ENCODE results near the gene PTPN9.
"Not testable (repeated sequence)": the region's sequence is repeated elsewhere in the genome, so short reads cannot be mapped to it uniquely, and the experiment has no call there.

The PTPN9 gene

GRCh38 chr15:75508840-75509532 is 70.1 kb downstream of the PTPN9 start:
- no peak overlapping the region for H3K4me3 ChIP-seq (ENCODE audit: low read depth in 1 of 2, low read length in 2 of 2)
- no peak overlapping the region for H3K9ac ChIP-seq (ENCODE audit: low read length)
- H3K9me3 ChIP-seq (ENCODE audit: low read length) = no peaks in the 10 kb centered on the region
- H3K27ac ChIP-seq (ENCODE audit: low read depth, low read length) = no peak overlapping the region
- no peaks in the 10 kb centered on the region for H3K27me3 ChIP-seq (ENCODE audit: control insufficient read depth in 1 of 2, insufficient read depth in 2 of 2, low read length in 2 of 2)
- peaks cover 40% of the 10 kb centered on the region for H3K36me3 ChIP-seq (ENCODE audit: insufficient read depth, low read length)
- H3K4me1 ChIP-seq (ENCODE audit: insufficient read depth, low read length) = no peaks in the 10 kb centered on the region

GRCh38 chr15:75502360-75502759 is 76.8 kb downstream of the PTPN9 start:
- no peak overlapping the region for H3K27ac ChIP-seq (ENCODE audit: low read depth, low read length)
- no peaks in the 10 kb centered on the region for H3K27me3 ChIP-seq (ENCODE audit: control insufficient read depth in 1 of 2, insufficient read depth in 2 of 2, low read length in 2 of 2)
- H3K4me1 ChIP-seq (ENCODE audit: insufficient read depth, low read length) = no peaks in the 10 kb centered on the region
- H3K9me3 ChIP-seq (ENCODE audit: low read length) = no peaks in the 10 kb centered on the region
- no peak overlapping the region for H3K9ac ChIP-seq (ENCODE audit: low read length)
- no peak overlapping the region for H3K4me3 ChIP-seq (ENCODE audit: low read depth in 1 of 2, low read length in 2 of 2)
- H3K36me3 ChIP-seq (ENCODE audit: insufficient read depth, low read length) = peaks cover 16% of the 10 kb centered on the region

- H3K4me3 ChIP-seq (ENCODE audit: low read depth in 1 of 2, low read length in 2 of 2) = no peak overlapping the region
- no peak overlapping the region for H3K27ac ChIP-seq (ENCODE audit: low read depth, low read length)
- no peaks in the 10 kb centered on the region for H3K9me3 ChIP-seq (ENCODE audit: low read length)
- H3K27me3 ChIP-seq (ENCODE audit: control insufficient read depth in 1 of 2, insufficient read depth in 2 of 2, low read length in 2 of 2) = no peaks in the 10 kb centered on the region
- H3K36me3 ChIP-seq (ENCODE audit: insufficient read depth, low read length) = peaks cover 21% of the 10 kb centered on the region
- H3K9ac ChIP-seq (ENCODE audit: low read length) = no peak overlapping the region
- H3K4me1 ChIP-seq (ENCODE audit: insufficient read depth, low read length) = no peaks in the 10 kb centered on the region
Measured at GRCh38 chr15:75493732-75494131, 85.4 kb downstream of the PTPN9 start.

GRCh38 chr15:75483961-75484360 is 95.2 kb downstream of the PTPN9 start:
- no peak overlapping the region for H3K9ac ChIP-seq (ENCODE audit: low read length)
- H3K4me3 ChIP-seq (ENCODE audit: low read depth in 1 of 2, low read length in 2 of 2) = no peak overlapping the region
- no peaks in the 10 kb centered on the region for H3K9me3 ChIP-seq (ENCODE audit: low read length)
- no peaks in the 10 kb centered on the region for H3K27me3 ChIP-seq (ENCODE audit: control insufficient read depth in 1 of 2, insufficient read depth in 2 of 2, low read length in 2 of 2)
- peaks cover 9% of the 10 kb centered on the region for H3K36me3 ChIP-seq (ENCODE audit: insufficient read depth, low read length)
- H3K4me1 ChIP-seq (ENCODE audit: insufficient read depth, low read length) = no peaks in the 10 kb centered on the region
- no peak overlapping the region for H3K27ac ChIP-seq (ENCODE audit: low read depth, low read length)

GRCh38 chr15:75483556-75483955 is 95.6 kb downstream of the PTPN9 start:
- H3K36me3 ChIP-seq (ENCODE audit: insufficient read depth, low read length) = peaks cover 11% of the 10 kb centered on the region
- not testable (repeated sequence) for H3K9me3 ChIP-seq (ENCODE audit: low read length); H3K4me3 ChIP-seq (ENCODE audit: low read depth in 1 of 2, low read length in 2 of 2); H3K9ac ChIP-seq (ENCODE audit: low read length); H3K4me1 ChIP-seq (ENCODE audit: insufficient read depth, low read length); H3K27me3 ChIP-seq (ENCODE audit: control insufficient read depth in 1 of 2, insufficient read depth in 2 of 2, low read length in 2 of 2); H3K27ac ChIP-seq (ENCODE audit: low read depth, low read length)

GRCh38 chr15:75483106-75483505 is 96.0 kb downstream of the PTPN9 start:
- H3K9ac ChIP-seq (ENCODE audit: low read length) = no peak overlapping the region
- no peaks in the 10 kb centered on the region for H3K9me3 ChIP-seq (ENCODE audit: low read length)
- peaks cover 13% of the 10 kb centered on the region for H3K36me3 ChIP-seq (ENCODE audit: insufficient read depth, low read length)
- no peaks in the 10 kb centered on the region for H3K4me1 ChIP-seq (ENCODE audit: insufficient read depth, low read length)
- H3K4me3 ChIP-seq (ENCODE audit: low read depth in 1 of 2, low read length in 2 of 2) = no peak overlapping the region
- no peaks in the 10 kb centered on the region for H3K27me3 ChIP-seq (ENCODE audit: control insufficient read depth in 1 of 2, insufficient read depth in 2 of 2, low read length in 2 of 2)
- H3K27ac ChIP-seq (ENCODE audit: low read depth, low read length) = no peak overlapping the region

GRCh38 chr15:75480463-75480862 is 98.7 kb downstream of the PTPN9 start:
- not testable (repeated sequence) for H3K9ac ChIP-seq (ENCODE audit: low read length); H3K9me3 ChIP-seq (ENCODE audit: low read length); H3K27ac ChIP-seq (ENCODE audit: low read depth, low read length); H3K4me1 ChIP-seq (ENCODE audit: insufficient read depth, low read length); H3K27me3 ChIP-seq (ENCODE audit: control insufficient read depth in 1 of 2, insufficient read depth in 2 of 2, low read length in 2 of 2); H3K4me3 ChIP-seq (ENCODE audit: low read depth in 1 of 2, low read length in 2 of 2)
- H3K36me3 ChIP-seq (ENCODE audit: insufficient read depth, low read length) = peaks cover 13% of the 10 kb centered on the region

- Histone ChIP-seq H3K9me3 (ENCODE audit: low read length) (no peaks in the 10 kb centered on the region), H3K4me1 (ENCODE audit: insufficient read depth, low read length) (no peaks in the 10 kb centered on the region), H3K27me3 (ENCODE audit: control insufficient read depth in 1 of 2, insufficient read depth in 2 of 2, low read length in 2 of 2) (no peaks in the 10 kb centered on the region), H3K9ac (ENCODE audit: low read length) (no peak overlapping the region), H3K27ac (ENCODE audit: low read depth, low read length) (no peak overlapping the region), H3K4me3 (ENCODE audit: low read depth in 1 of 2, low read length in 2 of 2) (no peak overlapping the region), H3K36me3 (ENCODE audit: insufficient read depth, low read length) (peaks cover 13% of the 10 kb centered on the region)
Measured at GRCh38 chr15:75479670-75480069, 99.4 kb downstream of the PTPN9 start.

GRCh38 chr15:75477094-75477493 is 102.0 kb downstream of the PTPN9 start:
- not testable (repeated sequence) for H3K27ac ChIP-seq (ENCODE audit: low read depth, low read length); H3K4me3 ChIP-seq (ENCODE audit: low read depth in 1 of 2, low read length in 2 of 2); H3K9ac ChIP-seq (ENCODE audit: low read length); H3K27me3 ChIP-seq (ENCODE audit: control insufficient read depth in 1 of 2, insufficient read depth in 2 of 2, low read length in 2 of 2); H3K4me1 ChIP-seq (ENCODE audit: insufficient read depth, low read length); H3K9me3 ChIP-seq (ENCODE audit: low read length)
- H3K36me3 ChIP-seq (ENCODE audit: insufficient read depth, low read length) = peaks cover 23% of the 10 kb centered on the region

GRCh38 chr15:75468913-75469598 is 110.1 kb downstream of the PTPN9 start:
- H3K9ac ChIP-seq (ENCODE audit: low read length) = no peak overlapping the region
- peaks cover 49% of the 10 kb centered on the region for H3K36me3 ChIP-seq (ENCODE audit: insufficient read depth, low read length)
- H3K27ac ChIP-seq (ENCODE audit: low read depth, low read length) = no peak overlapping the region

GRCh38 chr15:75460646-75461045 is 118.5 kb downstream of the PTPN9 start:
- peaks cover 12% of the 10 kb centered on the region for H3K4me1 ChIP-seq (ENCODE audit: insufficient read depth, low read length)
- H3K9me3 ChIP-seq (ENCODE audit: low read length) = no peaks in the 10 kb centered on the region
- no peak overlapping the region for H3K27ac ChIP-seq (ENCODE audit: low read depth, low read length)
- no peak overlapping the region for H3K9ac ChIP-seq (ENCODE audit: low read length)
- no peak overlapping the region for H3K4me3 ChIP-seq (ENCODE audit: low read depth in 1 of 2, low read length in 2 of 2)
- H3K36me3 ChIP-seq (ENCODE audit: insufficient read depth, low read length) = peaks cover 4% of the 10 kb centered on the region
- no peaks in the 10 kb centered on the region for H3K27me3 ChIP-seq (ENCODE audit: control insufficient read depth in 1 of 2, insufficient read depth in 2 of 2, low read length in 2 of 2)

More at GRCh38 chr15:75468913-75469598, 110.1 kb downstream of the PTPN9 start:
- no peaks in the 10 kb centered on the region for H3K27me3 ChIP-seq (ENCODE audit: control insufficient read depth in 1 of 2, insufficient read depth in 2 of 2, low read length in 2 of 2)
- no peak overlapping the region for H3K4me3 ChIP-seq (ENCODE audit: low read depth in 1 of 2, low read length in 2 of 2)
- H3K9me3 ChIP-seq (ENCODE audit: low read length) = no peaks in the 10 kb centered on the region
- no peaks in the 10 kb centered on the region for H3K4me1 ChIP-seq (ENCODE audit: insufficient read depth, low read length)

- Histone ChIP-seq H3K4me1 (ENCODE audit: insufficient read depth, low read length) (peaks cover 12% of the 10 kb centered on the region), H3K36me3 (ENCODE audit: insufficient read depth, low read length) (no peaks in the 10 kb centered on the region), H3K9ac (ENCODE audit: low read length) (no peak overlapping the region), H3K4me3 (ENCODE audit: low read depth in 1 of 2, low read length in 2 of 2) (no peak overlapping the region), H3K27me3 (ENCODE audit: control insufficient read depth in 1 of 2, insufficient read depth in 2 of 2, low read length in 2 of 2) (no peaks in the 10 kb centered on the region), H3K9me3 (ENCODE audit: low read length) (no peaks in the 10 kb centered on the region), H3K27ac (ENCODE audit: low read depth, low read length) (no peak overlapping the region)
Measured at GRCh38 chr15:75459581-75459980, 119.5 kb downstream of the PTPN9 start.

Data from muscle layer of colon (tissue), 2 donors.